Skeletal muscle satellite cell (primary cell): Measurements from ENCODE around the gene TK1.

Experiments used
- H3K27me3 ChIP-seq: 2 replicates; pipeline ENCODE4 v1.7.0; 2013; ENCODE audit warnings: low read length; ENCODE audit not compliant: control insufficient read depth, insufficient read depth
- H3K36me3 ChIP-seq: 2 replicates; pipeline ENCODE4 v1.7.0; 2013; ENCODE audit warnings: mild to moderate bottlenecking, control low read depth, low read length; ENCODE audit not compliant: insufficient read depth
- H3K4me1 ChIP-seq: 2 replicates; pipeline ENCODE4 v1.7.0; 2013; ENCODE audit warnings: low read length; ENCODE audit not compliant: control insufficient read depth, insufficient read depth
- H3K4me2 ChIP-seq: 2 replicates; pipeline ENCODE4 v1.7.0; 2013; ENCODE audit warnings: mild to moderate bottlenecking, low read length
- H3K4me3 ChIP-seq: 2 replicates; pipeline ENCODE4 v1.7.0; 2013; ENCODE audit warnings: low read length
- H3K9ac ChIP-seq: 2 replicates; pipeline ENCODE4 v1.7.0; 2013; ENCODE audit warnings: mild to moderate bottlenecking, low read depth, low read length, moderate library complexity
- H3K9me3 ChIP-seq: replicated peaks from 2 replicates; pipeline ENCODE4 v1.7.0; 2013; ENCODE audit warnings: mild to moderate bottlenecking, control low read depth, low read length

The TK1 gene

GRCh38 chr17:78184868-78185267 lies 2.0 kb downstream of the TK1 start:
- no peak overlapping the region for H3K9ac ChIP-seq
- H3K4me1 ChIP-seq = peaks cover 38% of the 10 kb centered on the region
- no peaks in the 10 kb centered on the region for H3K9me3 ChIP-seq
- no peaks in the 10 kb centered on the region for H3K27me3 ChIP-seq
- H3K4me2 ChIP-seq = peak overlapping the region; percentile 99
- peaks cover 7% of the 10 kb centered on the region for H3K36me3 ChIP-seq
- H3K4me3 ChIP-seq = no peak overlapping the region

GRCh38 chr17:78184351-78184750 lies 2.5 kb downstream of the TK1 start:
- H3K9ac ChIP-seq = no peak overlapping the region
- peaks cover 7% of the 10 kb centered on the region for H3K36me3 ChIP-seq
- H3K4me3 ChIP-seq = no peak overlapping the region
- no peaks in the 10 kb centered on the region for H3K9me3 ChIP-seq
- no peaks in the 10 kb centered on the region for H3K27me3 ChIP-seq
- H3K4me1 ChIP-seq = peaks cover 43% of the 10 kb centered on the region
- peak overlapping the region; percentile 99 for H3K4me2 ChIP-seq

- Histone ChIP-seq H3K27me3 (no peaks in the 10 kb centered on the region), H3K4me2 (no peak overlapping the region), H3K9ac (no peak overlapping the region), H3K9me3 (no peaks in the 10 kb centered on the region), H3K4me3 (no peak overlapping the region), H3K4me1 (peaks cover 48% of the 10 kb centered on the region), H3K36me3 (peaks cover 10% of the 10 kb centered on the region)
Observed at GRCh38 chr17:78183916-78184315, 2.9 kb downstream of the TK1 start.

- peaks cover 43% of the 10 kb centered on the region for H3K4me1 ChIP-seq
- H3K36me3 ChIP-seq = peaks cover 14% of the 10 kb centered on the region
- H3K9ac ChIP-seq = no peak overlapping the region
- no peaks in the 10 kb centered on the region for H3K9me3 ChIP-seq
- H3K27me3 ChIP-seq = no peaks in the 10 kb centered on the region
- H3K4me2 ChIP-seq = no peak overlapping the region
- H3K4me3 ChIP-seq = no peak overlapping the region
Observed at GRCh38 chr17:78182504-78182903, 4.3 kb downstream of the TK1 start.

- H3K9me3 ChIP-seq = no peaks in the 10 kb centered on the region
- peaks cover 14% of the 10 kb centered on the region for H3K36me3 ChIP-seq
- no peaks in the 10 kb centered on the region for H3K27me3 ChIP-seq
- no peak overlapping the region for H3K4me3 ChIP-seq
- H3K9ac ChIP-seq = peak overlapping the region; percentile 37
- H3K4me2 ChIP-seq = no peak overlapping the region
- H3K4me1 ChIP-seq = peaks cover 32% of the 10 kb centered on the region
Observed at GRCh38 chr17:78180508-78180907, 6.3 kb downstream of the TK1 start.

- H3K36me3 ChIP-seq = peaks cover 14% of the 10 kb centered on the region
- peaks cover 28% of the 10 kb centered on the region for H3K4me1 ChIP-seq
- peak overlapping the region; percentile 37 for H3K9ac ChIP-seq
- H3K27me3 ChIP-seq = no peaks in the 10 kb centered on the region
- no peak overlapping the region for H3K4me2 ChIP-seq
- H3K4me3 ChIP-seq = no peak overlapping the region
- no peaks in the 10 kb centered on the region for H3K9me3 ChIP-seq
Observed at GRCh38 chr17:78180083-78180482, 6.8 kb downstream of the TK1 start.

GRCh38 chr17:78179372-78179771 lies 7.5 kb downstream of the TK1 start:
- Histone ChIP-seq H3K36me3 (peaks cover 14% of the 10 kb centered on the region), H3K4me3 (no peak overlapping the region), H3K9ac (peak overlapping the region; percentile 37), H3K4me2 (peak overlapping the region; percentile 61), H3K9me3 (no peaks in the 10 kb centered on the region), H3K27me3 (no peaks in the 10 kb centered on the region), H3K4me1 (peaks cover 21% of the 10 kb centered on the region)

- Histone ChIP-seq H3K4me2 (no peak overlapping the region), H3K27me3 (no peaks in the 10 kb centered on the region), H3K4me3 (no peak overlapping the region), H3K9ac (no peak overlapping the region), H3K4me1 (peaks cover 27% of the 10 kb centered on the region), H3K36me3 (peaks cover 7% of the 10 kb centered on the region), H3K9me3 (no peaks in the 10 kb centered on the region)
Observed at GRCh38 chr17:78176548-78177025, 10.3 kb downstream of the TK1 start.

- Histone ChIP-seq H3K4me3 (no peak overlapping the region), H3K4me1 (peaks cover 27% of the 10 kb centered on the region), H3K9me3 (no peaks in the 10 kb centered on the region), H3K4me2 (no peak overlapping the region), H3K9ac (no peak overlapping the region), H3K36me3 (peaks cover 7% of the 10 kb centered on the region), H3K27me3 (no peaks in the 10 kb centered on the region)
Observed at GRCh38 chr17:78175643-78175981, 11.2 kb downstream of the TK1 start.

GRCh38 chr17:78174870-78175642 lies 11.8 kb downstream of the TK1 start:
- H3K36me3 ChIP-seq = peaks cover 7% of the 10 kb centered on the region
- no peak overlapping the region for H3K4me2 ChIP-seq
- H3K4me1 ChIP-seq = peaks cover 23% of the 10 kb centered on the region
- no peaks in the 10 kb centered on the region for H3K27me3 ChIP-seq
- no peaks in the 10 kb centered on the region for H3K9me3 ChIP-seq
- no peak overlapping the region for H3K4me3 ChIP-seq
- H3K9ac ChIP-seq = no peak overlapping the region

- no peak overlapping the region for H3K4me3 ChIP-seq
- H3K4me2 ChIP-seq = no peak overlapping the region
- peaks cover 17% of the 10 kb centered on the region for H3K4me1 ChIP-seq
- H3K9me3 ChIP-seq = no peaks in the 10 kb centered on the region
- H3K36me3 ChIP-seq = peaks cover 7% of the 10 kb centered on the region
- H3K27me3 ChIP-seq = no peaks in the 10 kb centered on the region
- no peak overlapping the region for H3K9ac ChIP-seq
Observed at GRCh38 chr17:78174346-78174869, 12.4 kb downstream of the TK1 start.
